HG03575 (cell line): ENCODE measurements around the gene BAHD1.

Experiments used
- ATAC-seq: cut with Tn5 transposase; IDR thresholded peaks from one replicate; pipeline ENCODE4 v1.9.1; 2021; ENCODE audit not compliant: unreplicated experiment, insufficient number of reproducible peaks, low FRiP score; ENCODE audit errors: extremely low read depth

Gene BAHD1

GRCh38 chr15:40513609-40514008 lies 72.9 kb downstream of the BAHD1 start:
- ATAC-seq, result no peak

- ATAC-seq, result no peak
Observed at GRCh38 chr15:40516322-40516721, 75.6 kb downstream of the BAHD1 start.
